ENCODE data around the gene DNM3. TPM values are rescaled to one million over a fixed set of nuclear protein-coding genes. Genes with fewer than 3 reads are reported as not detected.

DNM3 gene
- total RNA-seq, 1 experiment from 2014 or later = 0.71 TPM

DNA sequence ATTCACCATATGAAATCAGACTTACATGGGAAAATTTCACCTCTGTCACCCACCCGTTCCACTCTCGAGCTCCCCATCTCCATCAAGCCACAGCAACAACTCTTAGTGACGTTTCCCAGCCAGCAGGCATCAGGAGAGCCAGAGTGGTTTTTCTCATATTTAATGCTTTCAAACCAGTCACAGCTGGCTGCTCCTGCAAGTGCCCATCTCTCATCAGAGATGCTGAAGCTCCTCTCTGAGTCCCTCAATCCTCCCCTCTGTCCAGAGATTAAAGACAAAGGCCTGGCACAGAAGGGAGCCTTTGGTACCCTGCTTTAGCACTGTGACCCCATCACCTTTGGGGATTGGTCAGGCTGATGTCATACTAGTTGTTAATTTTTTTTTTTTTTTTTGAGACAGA, 277.3 kb downstream of the DNM3 start:
- no TSS peak for BruUV-seq (replicated peaks)
- no peaks in the 10 kb centered on the region for H3K27me3 ChIP-seq (replicated peaks; ENCODE audit: insufficient read depth, low read depth, low read length, poor library complexity)
- peaks cover 41% of the 10 kb centered on the region for H3K4me1 ChIP-seq (ENCODE audit: insufficient read depth, low read length, poor library complexity, severe bottlenecking)
- H3K9me3 ChIP-seq (ENCODE audit: low read depth, low read length, poor library complexity, severe bottlenecking) = no peaks in the 10 kb centered on the region
- CTCF ChIA-PET = no interaction called here
- intact Hi-C loops (cut with micrococcal nuclease; ENCODE audit: unreplicated experiment) = no loop called here
- DNase-seq (ENCODE audit: low spot score) = no peak
- POLR2A ChIA-PET (ENCODE audit: low non-redundant PET) = no interaction called here
- no peak overlapping the region for H3K27ac ChIP-seq (ENCODE audit: low read depth, low read length, poor library complexity, severe bottlenecking)
- no peaks in the 10 kb centered on the region for H3K36me3 ChIP-seq (ENCODE audit: insufficient read depth, low read length, poor library complexity, severe bottlenecking)
- TF ChIP-seq EZH2 (IDR thresholded peaks at IDR 0.05; ENCODE audit: borderline replicate concordance, low read depth, low read length, poor library complexity, severe bottlenecking) = no peak
- TF ChIP-seq, protein P1, sequence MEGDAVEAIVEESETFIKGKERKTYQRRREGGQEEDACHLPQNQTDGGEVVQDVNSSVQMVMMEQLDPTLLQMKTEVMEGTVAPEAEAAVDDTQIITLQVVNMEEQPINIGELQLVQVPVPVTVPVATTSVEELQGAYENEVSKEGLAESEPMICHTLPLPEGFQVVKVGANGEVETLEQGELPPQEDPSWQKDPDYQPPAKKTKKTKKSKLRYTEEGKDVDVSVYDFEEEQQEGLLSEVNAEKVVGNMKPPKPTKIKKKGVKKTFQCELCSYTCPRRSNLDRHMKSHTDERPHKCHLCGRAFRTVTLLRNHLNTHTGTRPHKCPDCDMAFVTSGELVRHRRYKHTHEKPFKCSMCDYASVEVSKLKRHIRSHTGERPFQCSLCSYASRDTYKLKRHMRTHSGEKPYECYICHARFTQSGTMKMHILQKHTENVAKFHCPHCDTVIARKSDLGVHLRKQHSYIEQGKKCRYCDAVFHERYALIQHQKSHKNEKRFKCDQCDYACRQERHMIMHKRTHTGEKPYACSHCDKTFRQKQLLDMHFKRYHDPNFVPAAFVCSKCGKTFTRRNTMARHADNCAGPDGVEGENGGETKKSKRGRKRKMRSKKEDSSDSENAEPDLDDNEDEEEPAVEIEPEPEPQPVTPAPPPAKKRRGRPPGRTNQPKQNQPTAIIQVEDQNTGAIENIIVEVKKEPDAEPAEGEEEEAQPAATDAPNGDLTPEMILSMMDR (conservative IDR thresholded peaks at IDR 0.05; ENCODE audit: low read depth, low read length) = no peak
- no peak overlapping the region for H3K4me3 ChIP-seq (ENCODE audit: low read depth, low read length, poor library complexity, severe bottlenecking)

DNA sequence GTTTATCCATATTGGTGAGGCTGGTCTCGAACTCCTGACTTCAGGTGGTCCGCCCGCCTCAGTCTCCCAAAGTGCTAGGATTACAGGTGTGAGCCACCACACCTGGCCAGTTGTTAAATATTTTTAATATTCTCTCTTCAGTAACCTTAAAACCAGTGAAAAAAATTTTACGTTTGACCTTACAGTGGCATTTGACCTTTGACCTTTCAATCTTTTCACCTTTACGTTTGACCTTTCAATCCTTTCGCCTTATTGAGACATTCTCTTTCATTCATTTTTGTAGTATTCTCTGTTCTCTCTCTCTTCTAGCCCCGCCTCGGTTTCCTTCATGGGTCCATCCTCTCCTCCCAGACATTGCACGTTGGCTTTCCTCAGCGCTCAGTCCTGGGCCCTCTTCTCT, 277.9 kb downstream of the DNM3 start:
- Histone ChIP-seq H3K9me3 (ENCODE audit: low read depth, low read length, poor library complexity, severe bottlenecking) (no peaks in the 10 kb centered on the region), H3K4me1 (ENCODE audit: insufficient read depth, low read length, poor library complexity, severe bottlenecking) (peaks cover 36% of the 10 kb centered on the region), H3K27me3 (replicated peaks; ENCODE audit: insufficient read depth, low read depth, low read length, poor library complexity) (no peaks in the 10 kb centered on the region), H3K4me3 (ENCODE audit: low read depth, low read length, poor library complexity, severe bottlenecking) (no peak overlapping the region), H3K36me3 (ENCODE audit: insufficient read depth, low read length, poor library complexity, severe bottlenecking) (no peaks in the 10 kb centered on the region), H3K27ac (ENCODE audit: low read depth, low read length, poor library complexity, severe bottlenecking) (no peak overlapping the region)
- intact Hi-C loops (cut with micrococcal nuclease; ENCODE audit: unreplicated experiment) = no loop called here
- DNase-seq (ENCODE audit: low spot score) = no peak
- no peak for TF ChIP-seq EZH2 (IDR thresholded peaks at IDR 0.05; ENCODE audit: borderline replicate concordance, low read depth, low read length, poor library complexity, severe bottlenecking)
- TF ChIP-seq, protein P1 (conservative IDR thresholded peaks at IDR 0.05; ENCODE audit: low read depth, low read length) = no peak
- CTCF ChIA-PET = no interaction called here
- POLR2A ChIA-PET (ENCODE audit: low non-redundant PET) = no interaction called here
- no TSS peak for BruUV-seq (replicated peaks)

DNA sequence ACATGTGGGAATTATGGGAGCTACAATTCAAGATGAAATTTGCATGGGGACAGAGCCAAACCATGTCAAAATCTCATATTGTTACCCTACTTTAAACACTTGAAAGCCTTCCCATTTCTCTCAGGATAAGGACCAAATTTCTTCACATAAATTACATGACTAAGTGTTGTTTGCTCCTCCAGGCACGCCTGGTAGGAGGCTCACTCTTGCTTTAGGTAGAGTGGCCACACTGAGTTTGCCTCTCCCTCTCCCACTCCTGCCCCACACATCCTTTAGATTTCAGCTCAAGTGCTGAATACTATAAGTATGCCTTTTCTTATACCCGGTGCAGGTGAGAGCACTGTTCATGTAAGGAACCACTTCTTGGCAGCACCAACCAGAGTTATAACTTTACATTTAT, 279.1 kb downstream of the DNM3 start:
- CTCF ChIA-PET = no interaction called here
- POLR2A ChIA-PET (ENCODE audit: low non-redundant PET) = interaction anchor here (0.6 to 0.7 kb wide), 2 partner anchors 223 to 759 kb away, joined by 4 read pairs; no protein-coding TSS in a partner anchor
- Histone ChIP-seq H3K9me3 (ENCODE audit: low read depth, low read length, poor library complexity, severe bottlenecking) (no peaks in the 10 kb centered on the region), H3K4me3 (ENCODE audit: low read depth, low read length, poor library complexity, severe bottlenecking) (no peak overlapping the region), H3K27ac (ENCODE audit: low read depth, low read length, poor library complexity, severe bottlenecking) (no peak overlapping the region), H3K36me3 (ENCODE audit: insufficient read depth, low read length, poor library complexity, severe bottlenecking) (no peaks in the 10 kb centered on the region), H3K27me3 (replicated peaks; ENCODE audit: insufficient read depth, low read depth, low read length, poor library complexity) (no peaks in the 10 kb centered on the region), H3K4me1 (ENCODE audit: insufficient read depth, low read length, poor library complexity, severe bottlenecking) (peaks cover 26% of the 10 kb centered on the region)
- no peak for TF ChIP-seq EZH2 (IDR thresholded peaks at IDR 0.05; ENCODE audit: borderline replicate concordance, low read depth, low read length, poor library complexity, severe bottlenecking)
- TF ChIP-seq, protein P1 (conservative IDR thresholded peaks at IDR 0.05; ENCODE audit: low read depth, low read length) = no peak
- intact Hi-C loops (cut with micrococcal nuclease; ENCODE audit: unreplicated experiment) = no loop called here
- no TSS peak for BruUV-seq (replicated peaks)
- no peak for DNase-seq (ENCODE audit: low spot score)

Measured in A673 (cell line).